Calu3 (cell line): ENCODE data around the gene ANKRD35. TPM values are rescaled to one million over a fixed set of nuclear protein-coding genes. Genes with fewer than 3 reads are reported as not detected.
"Not testable (repeated sequence)": the region's sequence is repeated elsewhere in the genome, so short reads cannot be mapped to it uniquely, and the experiment has no call there.

Experiments
- Bru-seq: library from RNA; stranded (reverse); fragments of 400-500 nt; gene quantifications from one replicate; lab custom pipeline; 2021; lab: Mats Ljungman, UMichigan
- BruChase-seq, 2 experiments: library from RNA; stranded (reverse); fragments of 400-500 nt; gene quantifications; one replicate each; lab custom pipeline; 2021; lab: Mats Ljungman, UMichigan
- BruUV-seq: library from RNA; stranded (reverse); fragments of 400-500 nt; replicated peaks from 2 replicates; lab custom pipeline; 2021; lab: Mats Ljungman, UMichigan
- CTCF ChIA-PET: fragments of 300-600 bp; sonication (Branson Sonifier 250); formaldehyde crosslinking; loops from one replicate; lab custom pipeline; 2022; ENCODE audit warnings: antibody characterized with exemption; lab: Charles Lee
- DNase-seq: peaks from one replicate; pipeline ENCODE4 v3.0.0; 2022
- H3K27ac Mint-ChIP-seq: one replicate; pipeline ENCODE4 v1.8.0; 2022; ENCODE audit warnings: mixed read lengths; ENCODE audit not compliant: unreplicated experiment
- H3K27me3 Mint-ChIP-seq: one replicate; pipeline ENCODE4 v1.8.0; 2022; ENCODE audit warnings: mixed read lengths; ENCODE audit not compliant: unreplicated experiment
- H3K36me3 Mint-ChIP-seq: one replicate; pipeline ENCODE4 v1.8.0; 2022; ENCODE audit warnings: mild to moderate bottlenecking, moderate library complexity, mixed read lengths; ENCODE audit not compliant: insufficient read depth, unreplicated experiment
- H3K4me1 Mint-ChIP-seq: one replicate; pipeline ENCODE4 v1.8.0; 2022; ENCODE audit warnings: mild to moderate bottlenecking, low read depth, mixed read lengths; ENCODE audit not compliant: unreplicated experiment
- H3K4me3 Mint-ChIP-seq: one replicate; pipeline ENCODE4 v1.8.0; 2022; ENCODE audit warnings: mild to moderate bottlenecking, low read depth, moderate library complexity, mixed read lengths; ENCODE audit not compliant: unreplicated experiment
- H3K9me3 Mint-ChIP-seq: one replicate; pipeline ENCODE4 v1.8.0; 2022; ENCODE audit warnings: low read depth, mixed read lengths; ENCODE audit not compliant: unreplicated experiment
- CTCF ChIP-seq: fragments of 200-600 bp; IDR thresholded peaks from one replicate; pipeline ENCODE4 v1.8.0; 2022; ENCODE audit warnings: antibody characterized with exemption; ENCODE audit not compliant: unreplicated experiment
- intact Hi-C: fragments of 100-400 bp; cut with micrococcal nuclease; formaldehyde crosslinking; loops from one replicate; pipeline ENCODE4 v1.10.0; 2022; ENCODE audit not compliant: unreplicated experiment
- long read RNA-seq: library from polyadenylated mRNA; stranded (forward); transcript quantifications from one replicate; pipeline ENCODE4 v2.0.0, GENCODE V29; 2022
- total RNA-seq: library from RNA; stranded (reverse); gene quantifications from 2 replicates; pipeline ENCODE4 v1.2.3, GENCODE V29; 2022

ANKRD35 gene
- total RNA-seq (0.22 TPM in 1 of 2 replicates, not detected in the other), Bru-seq, nascent RNA (percentile 17 among the genes with signal in this experiment), BruChase-seq, experiment 1, labeled RNA remaining after a 6-hour chase (percentile 15 among the genes with signal in this experiment), BruChase-seq, experiment 2, labeled RNA remaining after a 2-hour chase (percentile 11 among the genes with signal in this experiment)
- long read RNA-seq: 0 reads

GRCh38 chr1:145885738-145886287 lies at the start of gene ANKRD35:
Gene ANKRD35, minus strand, starts transcription at chr1:145885866. Its CDS starts 108 bp downstream, at chr1:145885758.
- Mint-ChIP-seq H3K27me3 (peaks cover 20% of the 10 kb centered on the region), H3K9me3 (no peaks in the 10 kb centered on the region), H3K36me3 (peaks cover 17% of the 10 kb centered on the region), H3K27ac (no peak within 1 kb of the TSS), H3K4me1 (peaks cover 52% of the 10 kb centered on the region), H3K4me3 (peak within 1 kb of the TSS; percentile 43)
- CTCF ChIA-PET: interaction anchor here (0.7 to 1.9 kb wide), 3 partner anchors 27 to 72 kb away, joined by 3 to 8 read pairs (median 3); partner anchors contain the start of genes NUDT17 and PIAS3
- BruUV-seq: no TSS peak
- peak; percentile 87 for DNase-seq
- intact Hi-C loops: loop anchor here (2.0 kb wide), 1 partner anchor 27 kb away; the partner anchor contains the start of gene PIAS3
- TF ChIP-seq CTCF: no peak

- intact Hi-C loops, CTCF ChIA-PET: not testable (repeated sequence)
Measured at GRCh38 chr1:145932522-145933009, 46.9 kb upstream of the ANKRD35 start.

GRCh38 chr1:145927916-145928643 lies 42.4 kb upstream of the ANKRD35 start:
- intact Hi-C loops: loop anchor here (2.0 to 5.0 kb wide), 2 partner anchors 36 to 37 kb away; partner anchors contain the start of genes ANKRD34A and POLR3GL
- DNase-seq: no peak
- TF ChIP-seq CTCF: no peak
- Mint-ChIP-seq H3K27ac (peak overlapping the region; percentile 68), H3K4me3 (peak overlapping the region; percentile 45), H3K4me1 (peaks cover 16% of the 10 kb centered on the region), H3K36me3 (peaks cover 12% of the 10 kb centered on the region), H3K9me3 (no peaks in the 10 kb centered on the region), H3K27me3 (no peaks in the 10 kb centered on the region)
- CTCF ChIA-PET: interaction anchor here (0.7 to 2.2 kb wide), 17 partner anchors 9 to 109 kb away, joined by 3 to 17 read pairs (median 5); partner anchors contain the start of genes ANKRD34A, LIX1L, NUDT17 and PEX11B
- TSS peak; percentile 98 for BruUV-seq

More at GRCh38 chr1:145932522-145933009, 46.9 kb upstream of the ANKRD35 start:
- not testable (repeated sequence) for H3K27ac Mint-ChIP-seq, H3K36me3 Mint-ChIP-seq, BruUV-seq, DNase-seq, H3K9me3 Mint-ChIP-seq, H3K27me3 Mint-ChIP-seq, H3K4me3 Mint-ChIP-seq, H3K4me1 Mint-ChIP-seq

- no TSS peak for BruUV-seq
- H3K4me1 Mint-ChIP-seq: peaks cover 16% of the 10 kb centered on the region
- no peaks in the 10 kb centered on the region for H3K9me3 Mint-ChIP-seq
- peaks cover 16% of the 10 kb centered on the region for H3K36me3 Mint-ChIP-seq
- DNase-seq: peak; percentile 95
- no peaks in the 10 kb centered on the region for H3K27me3 Mint-ChIP-seq
- TF ChIP-seq CTCF: peak; percentile 82
- CTCF ChIA-PET: interaction anchor here (0.5 to 2.2 kb wide), 19 partner anchors 8 to 110 kb away, joined by 3 to 17 read pairs (median 4); partner anchors contain the start of genes ANKRD34A, LIX1L, NUDT17 and PEX11B
- H3K4me3 Mint-ChIP-seq: no peak within 1 kb of the TSS
- intact Hi-C loops: loop anchor here (2.0 to 5.0 kb wide), 2 partner anchors 35 to 38 kb away; partner anchors contain the start of genes ANKRD34A and POLR3GL
- no peak within 1 kb of the TSS for H3K27ac Mint-ChIP-seq
Measured at GRCh38 chr1:145927063-145927886, 41.6 kb upstream of the ANKRD35 start, which contains the start of gene RBM8A. Gene RBM8A, minus strand, starts transcription at chr1:145927484. Its CDS starts 58 bp downstream, at chr1:145927426.
